Retinal pigment epithelial cell (primary cell): Measurements from ENCODE around the gene EIF2D.
A peak's percentile ranks its signal among the peaks of the same experiment; 100 is the strongest.

Experiments
- DNase-seq: peaks from one replicate; pipeline ENCODE4 v3.0.0-alpha.2; 2010; ENCODE audit warnings: low read depth
- H3K4me3 ChIP-seq: 2 replicates; pipeline ENCODE4 v1.5.1; 2011; ENCODE audit warnings: mild to moderate bottlenecking, low read length, control low read depth, moderate library complexity
- CTCF ChIP-seq: conservative IDR thresholded peaks from 2 replicates; pipeline ENCODE4 v1.5.1; 2011; ENCODE audit warnings: low read depth, low read length, control low read depth, inconsistent platforms

The EIF2D gene

GRCh38 chr1:206545351-206545750 is 66.9 kb downstream of the EIF2D start:
- no peak for DNase-seq
- H3K4me3 ChIP-seq: no peak overlapping the region
- no peak for TF ChIP-seq CTCF

- no peak for DNase-seq
- no peak overlapping the region for H3K4me3 ChIP-seq
These were observed 67.6 kb downstream of the EIF2D start for GRCh38 chr1:206544562-206545257.

More at GRCh38 chr1:206544562-206545257, 67.6 kb downstream of the EIF2D start:
- peak; percentile 90 for TF ChIP-seq CTCF
